Heart left ventricle (tissue), 13 donors: ENCODE results near the gene KLHL12.

ENCODE experiments used
- POLR2A ChIP-seq, 2 donors: fragments of 450-650 bp; IDR thresholded peaks; one replicate each; pipeline ENCODE4 v1.6.1; 2017; ENCODE audit warnings: antibody characterized with exemption in 2 of 2, mild to moderate bottlenecking in 2 of 2, moderate library complexity in 2 of 2
- TF ChIP-seq, protein P1 (sequence below), 12 donors: fragments of 200-600 bp; sonication (generic) in 4 of 12; IDR thresholded peaks; one replicate each; pipeline versions ENCODE4 v1.5.0 to v1.8.0; 2018 to 2022; ENCODE audit warnings: antibody characterized with exemption in 12 of 12, mild to moderate bottlenecking in 5 of 12
- donor health status: ischemic (EF 13 %, LVEDD 7.1; RV severe dilation, severe dysfunction).
- donor health status: DM: no; HTN: yes; CAD: no.
- donor health status: DM: no; HTN: no; CAD: no.
- donor health status: ischemic (EF 25% LVEDD 6.9; RV normal size, moderate dysfunction).
- donor health status: ischemic (EF 25% LVEDD 5.7; RV mildly dilated, moderate dysfunction).
- donor health status: ischemic (EF 35%, LVEDD 5.7; RV mildly dilated, moderate dysfunction).
- donor health status: nonischemic (EF 11% LVEDD 7.7; RV severe dilation, severe dysfunction).
- donor health status: DM: yes; HTN: yes; CAD: no.
- donor health status: PGD.
- donor health status: ischemic (EF 29% LVEDD 5.4; RV normal size, mild dysfunction).
- donor health status: nonischemic (EF 23%, LVEDD 6.1; RV moderate dilation, normal function).

DNA sequence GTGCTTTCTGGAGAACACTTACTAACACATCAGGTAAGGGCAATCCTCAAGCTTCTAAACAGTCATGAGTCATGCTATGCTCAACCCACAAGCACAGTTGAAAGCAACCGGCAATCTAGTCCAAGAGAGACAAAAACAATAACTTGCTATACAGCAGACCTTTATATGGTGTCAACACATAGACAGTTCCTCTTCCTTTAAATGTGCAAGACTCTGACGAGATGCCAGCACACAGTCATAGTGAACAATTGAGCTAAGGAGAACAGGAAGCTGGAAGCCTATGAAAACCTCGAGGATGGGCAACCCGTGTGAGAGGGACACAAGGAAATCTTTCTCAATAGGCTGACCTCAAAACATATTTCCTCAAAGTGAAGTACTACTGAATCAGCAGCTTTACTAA is 25.8 kb upstream of the KLHL12 start:
- TF ChIP-seq, protein P1, sequence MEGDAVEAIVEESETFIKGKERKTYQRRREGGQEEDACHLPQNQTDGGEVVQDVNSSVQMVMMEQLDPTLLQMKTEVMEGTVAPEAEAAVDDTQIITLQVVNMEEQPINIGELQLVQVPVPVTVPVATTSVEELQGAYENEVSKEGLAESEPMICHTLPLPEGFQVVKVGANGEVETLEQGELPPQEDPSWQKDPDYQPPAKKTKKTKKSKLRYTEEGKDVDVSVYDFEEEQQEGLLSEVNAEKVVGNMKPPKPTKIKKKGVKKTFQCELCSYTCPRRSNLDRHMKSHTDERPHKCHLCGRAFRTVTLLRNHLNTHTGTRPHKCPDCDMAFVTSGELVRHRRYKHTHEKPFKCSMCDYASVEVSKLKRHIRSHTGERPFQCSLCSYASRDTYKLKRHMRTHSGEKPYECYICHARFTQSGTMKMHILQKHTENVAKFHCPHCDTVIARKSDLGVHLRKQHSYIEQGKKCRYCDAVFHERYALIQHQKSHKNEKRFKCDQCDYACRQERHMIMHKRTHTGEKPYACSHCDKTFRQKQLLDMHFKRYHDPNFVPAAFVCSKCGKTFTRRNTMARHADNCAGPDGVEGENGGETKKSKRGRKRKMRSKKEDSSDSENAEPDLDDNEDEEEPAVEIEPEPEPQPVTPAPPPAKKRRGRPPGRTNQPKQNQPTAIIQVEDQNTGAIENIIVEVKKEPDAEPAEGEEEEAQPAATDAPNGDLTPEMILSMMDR (IDR thresholded peaks at IDR 0.05): no peak
- no peak for TF ChIP-seq POLR2A (IDR thresholded peaks at IDR 0.05)
